ENCODE data around the gene RRP7A.
"Not testable (repeated sequence)": the region's sequence is repeated elsewhere in the genome, so short reads cannot be mapped to it uniquely, and the experiment has no call there.

The RRP7A gene, protein sequence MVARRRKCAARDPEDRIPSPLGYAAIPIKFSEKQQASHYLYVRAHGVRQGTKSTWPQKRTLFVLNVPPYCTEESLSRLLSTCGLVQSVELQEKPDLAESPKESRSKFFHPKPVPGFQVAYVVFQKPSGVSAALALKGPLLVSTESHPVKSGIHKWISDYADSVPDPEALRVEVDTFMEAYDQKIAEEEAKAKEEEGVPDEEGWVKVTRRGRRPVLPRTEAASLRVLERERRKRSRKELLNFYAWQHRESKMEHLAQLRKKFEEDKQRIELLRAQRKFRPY

DNA sequence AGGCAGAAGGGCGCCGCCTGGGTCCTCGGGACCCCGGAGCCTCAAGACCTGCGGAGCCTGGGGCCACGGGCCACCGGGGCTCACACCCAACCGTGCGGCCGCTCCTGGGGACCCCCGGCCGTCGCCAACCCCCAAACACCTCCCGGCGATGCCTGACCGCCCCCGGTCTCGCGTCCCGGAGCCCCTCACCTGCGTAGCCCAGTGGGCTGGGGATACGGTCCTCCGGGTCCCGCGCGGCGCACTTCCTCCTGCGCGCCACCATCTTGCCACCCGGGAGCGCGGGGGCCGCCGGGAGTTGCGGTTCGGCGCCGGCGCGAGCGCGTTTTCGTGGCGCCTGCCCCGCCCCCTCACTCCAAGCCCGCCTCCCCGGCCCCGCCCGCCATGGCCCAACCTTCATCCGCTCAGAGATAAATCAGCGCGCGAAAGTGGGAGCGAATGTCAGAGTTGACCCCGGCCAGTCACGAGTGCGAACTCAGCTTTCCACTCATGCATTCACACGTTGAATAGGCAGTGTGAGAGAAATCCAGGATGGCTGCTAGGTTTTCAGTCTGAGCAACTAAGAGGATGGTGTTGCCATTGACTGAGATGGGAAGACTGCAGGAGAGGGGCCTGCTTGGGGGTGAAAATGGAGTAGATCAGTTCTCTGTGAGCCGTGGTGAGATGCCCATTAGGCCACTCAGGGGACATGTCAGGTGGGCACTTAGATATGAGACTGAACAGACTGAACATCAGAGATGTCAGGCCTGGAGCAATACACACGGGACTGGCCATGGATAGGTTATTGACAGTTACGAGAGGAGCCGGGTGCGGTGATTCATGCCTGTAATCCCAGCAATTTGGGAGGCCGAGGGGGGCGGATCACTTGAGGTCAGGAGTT, at the start of gene RRP7A:
RRP7A (minus strand) TSS at position 272 of the 877 bp plus-strand sequence; CDS start at position 262, 10 bp downstream.
- TF ChIP-seq, protein P1, sequence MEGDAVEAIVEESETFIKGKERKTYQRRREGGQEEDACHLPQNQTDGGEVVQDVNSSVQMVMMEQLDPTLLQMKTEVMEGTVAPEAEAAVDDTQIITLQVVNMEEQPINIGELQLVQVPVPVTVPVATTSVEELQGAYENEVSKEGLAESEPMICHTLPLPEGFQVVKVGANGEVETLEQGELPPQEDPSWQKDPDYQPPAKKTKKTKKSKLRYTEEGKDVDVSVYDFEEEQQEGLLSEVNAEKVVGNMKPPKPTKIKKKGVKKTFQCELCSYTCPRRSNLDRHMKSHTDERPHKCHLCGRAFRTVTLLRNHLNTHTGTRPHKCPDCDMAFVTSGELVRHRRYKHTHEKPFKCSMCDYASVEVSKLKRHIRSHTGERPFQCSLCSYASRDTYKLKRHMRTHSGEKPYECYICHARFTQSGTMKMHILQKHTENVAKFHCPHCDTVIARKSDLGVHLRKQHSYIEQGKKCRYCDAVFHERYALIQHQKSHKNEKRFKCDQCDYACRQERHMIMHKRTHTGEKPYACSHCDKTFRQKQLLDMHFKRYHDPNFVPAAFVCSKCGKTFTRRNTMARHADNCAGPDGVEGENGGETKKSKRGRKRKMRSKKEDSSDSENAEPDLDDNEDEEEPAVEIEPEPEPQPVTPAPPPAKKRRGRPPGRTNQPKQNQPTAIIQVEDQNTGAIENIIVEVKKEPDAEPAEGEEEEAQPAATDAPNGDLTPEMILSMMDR (IDR thresholded peaks at IDR 0.05) = no peak
- H3K36me3 ChIP-seq = peaks cover 10 to 25% (median 18%) of the 10 kb centered on the region in 3 donors
- DNase-seq = peak; percentile 69 to 90
- no peaks in the 10 kb centered on the region for H3K27me3 ChIP-seq
- peak within 1 kb of the TSS; percentile 94 for H3K4me3 ChIP-seq
- H3K4me1 ChIP-seq = peaks cover 0 to 18% (median 12%) of the 10 kb centered on the region in 4 donors
- intact Hi-C loops (cut with DNase I; ENCODE audit: low total_unique reads) = no loop called here
- H3K9me3 ChIP-seq = no peaks in the 10 kb centered on the region
- H3K27ac ChIP-seq = peak within 1 kb of the TSS; percentile 69 to 84

DNA sequence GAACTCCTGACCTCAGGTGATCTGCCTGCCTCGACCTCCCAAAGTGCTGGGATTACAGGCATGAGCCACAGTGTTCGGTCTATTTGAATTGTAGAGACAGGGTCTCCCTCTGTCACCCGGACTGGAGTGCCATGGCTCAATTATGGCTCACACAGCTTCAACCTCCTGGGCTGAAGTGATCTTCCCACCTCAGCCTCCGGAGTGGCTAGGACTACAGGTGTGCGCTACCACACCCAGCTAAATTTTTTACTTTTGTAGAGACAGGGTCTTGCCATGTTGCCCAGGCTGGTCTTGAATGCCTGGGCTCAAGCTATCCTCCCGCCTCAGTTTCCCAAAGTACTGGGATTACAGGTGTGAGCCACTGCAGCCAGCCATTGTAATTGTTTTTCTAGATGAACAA, 48.4 kb upstream of the RRP7A start:
- H3K9me3 ChIP-seq; H3K27me3 ChIP-seq; H3K4me3 ChIP-seq; H3K4me1 ChIP-seq; H3K27ac ChIP-seq; intact Hi-C loops (cut with DNase I; ENCODE audit: low total_unique reads); DNase-seq: not testable (repeated sequence)
- H3K36me3 ChIP-seq = peaks cover 0 to 53% (median 3%) of the 10 kb centered on the region in 3 donors

DNA sequence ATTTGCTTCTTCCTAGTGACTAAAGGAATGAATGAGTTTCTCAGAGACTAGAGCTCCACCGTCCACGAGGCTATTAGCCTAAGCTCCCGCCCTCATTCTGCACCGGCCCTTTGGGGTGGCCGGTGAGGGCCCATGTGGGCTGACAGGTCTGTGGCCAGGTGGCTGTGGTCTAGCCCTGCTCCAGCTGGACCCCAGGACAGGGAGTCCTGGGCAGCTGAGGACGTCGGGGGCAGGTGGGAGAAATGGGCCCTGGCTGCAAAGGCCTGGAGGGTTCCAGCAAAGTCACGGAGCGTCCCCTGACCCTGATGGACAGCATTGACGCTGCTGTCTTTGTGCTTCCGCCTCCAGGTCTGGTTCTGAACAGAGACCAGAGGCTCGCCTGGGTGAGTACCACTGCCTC, 46.4 kb upstream of the RRP7A start:
- no peak overlapping the region for H3K27ac ChIP-seq
- intact Hi-C loops (cut with DNase I; ENCODE audit: low total_unique reads) = no loop called here
- no peaks in the 10 kb centered on the region for H3K9me3 ChIP-seq
- no peak overlapping the region for H3K4me3 ChIP-seq
- no peaks in the 10 kb centered on the region for H3K27me3 ChIP-seq
- peaks cover 0 to 44% (median 0%) of the 10 kb centered on the region in 3 donors for H3K36me3 ChIP-seq
- TF ChIP-seq, protein P1 (IDR thresholded peaks at IDR 0.05) = no peak
- DNase-seq = no peak
- H3K4me1 ChIP-seq = no peaks in the 10 kb centered on the region

DNA sequence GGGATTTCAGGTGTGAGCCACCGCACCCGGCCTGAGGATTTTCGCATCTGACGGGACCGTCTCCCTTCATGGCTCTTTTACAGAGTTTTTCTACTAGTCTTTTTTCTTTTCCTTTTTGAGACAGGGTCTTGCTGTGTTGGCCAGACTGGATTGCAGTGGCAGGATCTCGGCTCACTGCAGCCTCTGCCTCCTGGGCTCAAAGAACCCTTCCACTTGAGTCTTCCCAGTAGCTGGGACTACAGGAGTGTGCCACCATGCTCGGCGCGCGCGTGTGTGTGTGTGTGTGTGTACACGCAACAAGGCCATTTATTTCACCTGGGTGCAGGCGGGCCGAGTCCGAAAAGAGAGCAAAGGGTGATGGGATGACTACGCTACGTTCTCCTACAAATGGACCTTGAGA, 45.1 kb upstream of the RRP7A start:
- Histone ChIP-seq H3K36me3 (peaks cover 0 to 31% (median 0%) of the 10 kb centered on the region in 3 donors), H3K4me3 (no peak overlapping the region), H3K4me1 (no peaks in the 10 kb centered on the region), H3K27me3 (no peaks in the 10 kb centered on the region), H3K27ac (no peak overlapping the region), H3K9me3 (no peaks in the 10 kb centered on the region)
- DNase-seq = no peak
- TF ChIP-seq, protein P1 (IDR thresholded peaks at IDR 0.05) = no peak
- intact Hi-C loops (cut with DNase I; ENCODE audit: low total_unique reads) = no loop called here

DNA sequence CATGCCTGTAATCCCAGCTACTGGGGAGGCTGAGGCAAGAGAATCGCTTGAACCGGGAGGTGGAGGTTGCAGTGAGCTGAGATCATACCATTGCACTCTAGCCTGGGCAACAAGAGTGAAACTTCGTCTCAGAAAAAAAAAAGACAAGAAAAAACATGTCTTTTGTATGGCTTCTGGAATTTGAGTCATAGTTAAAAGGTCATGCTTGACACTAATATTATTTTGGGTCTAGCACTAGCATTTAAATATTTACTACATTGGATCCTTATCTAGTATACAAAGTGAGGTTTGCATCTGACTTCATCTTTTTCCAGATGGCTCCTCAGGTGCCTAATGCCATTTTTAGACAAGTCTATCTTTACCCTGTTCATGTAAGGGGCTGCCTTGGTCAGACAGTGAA, 44.3 kb upstream of the RRP7A start:
- H3K4me1 ChIP-seq; H3K9me3 ChIP-seq; H3K4me3 ChIP-seq; H3K27ac ChIP-seq; DNase-seq; intact Hi-C loops (cut with DNase I; ENCODE audit: low total_unique reads); H3K27me3 ChIP-seq: not testable (repeated sequence)
- H3K36me3 ChIP-seq = peaks cover 0 to 24% (median 0%) of the 10 kb centered on the region in 3 donors

DNA sequence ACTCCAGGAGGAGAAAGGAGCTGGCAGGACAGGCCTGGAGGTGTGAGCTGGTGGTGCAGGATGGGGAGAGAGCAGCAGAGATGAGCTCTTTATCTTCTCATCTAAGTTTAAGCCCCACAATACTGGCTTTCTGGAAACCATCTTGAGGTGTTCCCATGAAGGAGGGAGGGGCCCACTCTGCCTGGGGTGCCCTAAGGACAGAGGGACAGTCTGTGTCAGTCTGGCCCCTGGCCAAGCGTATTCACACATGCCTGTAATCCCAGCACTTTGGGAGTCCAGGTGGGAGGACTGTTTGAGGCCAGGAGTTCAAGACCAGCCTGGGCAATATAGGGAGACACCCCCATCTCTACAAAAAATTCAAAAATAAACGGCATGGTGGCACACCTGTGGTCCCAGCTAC, 43.1 kb upstream of the RRP7A start:
- TF ChIP-seq, protein P1 (IDR thresholded peaks at IDR 0.05) = no peak
- intact Hi-C loops (cut with DNase I; ENCODE audit: low total_unique reads) = no loop called here
- H3K4me3 ChIP-seq = no peak overlapping the region
- H3K27ac ChIP-seq = no peak overlapping the region
- no peak for DNase-seq
- no peaks in the 10 kb centered on the region for H3K27me3 ChIP-seq
- H3K9me3 ChIP-seq = no peaks in the 10 kb centered on the region
- no peaks in the 10 kb centered on the region for H3K4me1 ChIP-seq
- H3K36me3 ChIP-seq = peaks cover 0 to 24% (median 0%) of the 10 kb centered on the region in 3 donors

Data from tibial artery (tissue), 4 donors.